IMR-90 (cell line): ENCODE measurements around the gene ELMO1. TPM values are rescaled to one million over a fixed set of nuclear protein-coding genes. Genes with fewer than 3 reads are reported as not detected.

Source experiments
- ATAC-seq: fragments of 200-7000 bp; cut with Tn5 transposase; 2 replicates; pipeline ENCODE4 v1.9.1; 2020; ENCODE audit warnings: low read depth, mild to moderate bottlenecking, moderate library complexity
- BruUV-seq: library from RNA; stranded (reverse); fragments of 400-500 nt; replicated peaks from 2 replicates; lab custom pipeline; 2021; lab: Mats Ljungman, UMichigan
- CTCF ChIA-PET: fragments of 300-600 bp; formaldehyde crosslinking; extraction: SDS; loops from one replicate; lab custom pipeline; 2021; ENCODE audit warnings: antibody characterized with exemption; lab: Yijun Ruan, JAX
- POLR2A ChIA-PET: fragments of 300-600 bp; sonication (Branson Sonifier 250); formaldehyde crosslinking; loops from one replicate; lab custom pipeline; 2022; ENCODE audit warnings: antibody characterized with exemption; ENCODE audit not compliant: unreplicated experiment; lab: Charles Lee
- DNase-seq: peaks from one replicate; pipeline ENCODE4 v3.0.0; 2013
- H2AFZ ChIP-seq: replicated peaks from 2 replicates; pipeline ENCODE3; 2013; ENCODE audit warnings: low read length, mild to moderate bottlenecking; ENCODE audit not compliant: poor library complexity
- H2AK5ac ChIP-seq: 2 replicates; pipeline ENCODE4 v1.6.1; 2013; ENCODE audit warnings: low read depth, low read length, inconsistent platforms
- H2AK9ac ChIP-seq: replicated peaks from 2 replicates; pipeline ENCODE3; 2013; ENCODE audit warnings: mild to moderate bottlenecking, low read depth, low read length, moderate library complexity; ENCODE audit not compliant: poor library complexity
- H2BK120ac ChIP-seq: 2 replicates; pipeline ENCODE4 v1.6.1; 2013; ENCODE audit warnings: low read depth, low read length, inconsistent platforms
- H2BK15ac ChIP-seq: 3 replicates; pipeline ENCODE4 v1.6.1; 2013; ENCODE audit warnings: low read depth, low read length, inconsistent platforms
- H2BK20ac ChIP-seq: 2 replicates; pipeline ENCODE4 v1.6.1; 2013; ENCODE audit warnings: low read depth, mild to moderate bottlenecking, inconsistent platforms, low read length, moderate library complexity
- H2BK5ac ChIP-seq: 2 replicates; pipeline ENCODE4 v1.6.1; 2013; ENCODE audit warnings: mild to moderate bottlenecking, low read depth, low read length, inconsistent platforms; ENCODE audit not compliant: poor library complexity, severe bottlenecking
- H3K14ac ChIP-seq: replicated peaks from 2 replicates; pipeline ENCODE4 v1.6.1; 2013; ENCODE audit warnings: low read depth, low read length, inconsistent platforms
- H3K18ac ChIP-seq: 2 replicates; pipeline ENCODE4 v1.6.1; 2013; ENCODE audit warnings: low read depth, low read length, control low read depth
- H3K23ac ChIP-seq: 2 replicates; pipeline ENCODE4 v1.6.1; 2013; ENCODE audit warnings: low read depth, low read length, inconsistent platforms
- H3K27ac ChIP-seq: 2 replicates; pipeline ENCODE4 v1.5.1; 2013; ENCODE audit warnings: mild to moderate bottlenecking, control low read depth, low read length; ENCODE audit not compliant: insufficient read depth
- H3K27me3 ChIP-seq: 2 replicates; pipeline ENCODE4 v1.6.1; 2013; ENCODE audit warnings: low read length; ENCODE audit not compliant: control insufficient read depth, insufficient read depth
- H3K36me3 ChIP-seq: 2 replicates; pipeline ENCODE4 v1.6.1; 2013; ENCODE audit warnings: low read length, mixed read lengths; ENCODE audit not compliant: control insufficient read depth, insufficient read depth
- H3K4ac ChIP-seq: 2 replicates; pipeline ENCODE4 v1.6.1; 2013; ENCODE audit warnings: low read depth, low read length, inconsistent platforms
- H3K4me1 ChIP-seq: 2 replicates; pipeline ENCODE4 v1.6.1; 2013; ENCODE audit warnings: low read length, mixed read lengths; ENCODE audit not compliant: control insufficient read depth, insufficient read depth
- H3K4me2 ChIP-seq: 2 replicates; pipeline ENCODE4 v1.6.1; 2013; ENCODE audit warnings: low read depth, mild to moderate bottlenecking, control low read depth, low read length, moderate library complexity
- H3K4me3 ChIP-seq: 2 replicates; pipeline ENCODE4 v1.5.1; 2013; ENCODE audit warnings: low read depth, mild to moderate bottlenecking, control low read depth, low read length, moderate library complexity; ENCODE audit not compliant: insufficient read depth
- H3K56ac ChIP-seq: 2 replicates; pipeline ENCODE4 v1.6.1; 2013; ENCODE audit warnings: low read length, inconsistent platforms; ENCODE audit not compliant: insufficient read depth; ENCODE audit errors: extremely low read depth
- H3K79me1 ChIP-seq, 2 experiments: 2 replicates each; pipeline ENCODE4 v1.6.1; 2013; ENCODE audit warnings: low read length in 2 of 2, inconsistent platforms in 1 of 2, low read depth in 1 of 2
- H3K9ac ChIP-seq: 2 replicates; pipeline ENCODE4 v1.6.1; 2013; ENCODE audit warnings: low read depth, low read length, control low read depth
- H3K9me1 ChIP-seq: 2 replicates; pipeline ENCODE4 v1.6.1; 2013; ENCODE audit warnings: low read length, inconsistent platforms; ENCODE audit not compliant: insufficient read depth
- H3K9me3 ChIP-seq: 2 replicates; pipeline ENCODE4 v1.6.1; 2013; ENCODE audit warnings: low read length; ENCODE audit not compliant: control insufficient read depth, insufficient read depth
- H4K20me1 ChIP-seq: 2 replicates; pipeline ENCODE4 v1.6.1; 2013; ENCODE audit warnings: low read length, inconsistent platforms; ENCODE audit not compliant: insufficient read depth
- H4K5ac ChIP-seq: 2 replicates; pipeline ENCODE4 v1.6.1; 2013; ENCODE audit warnings: mild to moderate bottlenecking, low read depth, low read length, control low read depth
- H4K8ac ChIP-seq, 2 experiments: 2 replicates each; pipeline ENCODE4 v1.6.1; 2013; ENCODE audit warnings: low read depth in 2 of 2, low read length in 2 of 2, control low read depth in 1 of 2, inconsistent platforms in 1 of 2
- H4K91ac ChIP-seq: 2 replicates; pipeline ENCODE4 v1.6.1; 2013; ENCODE audit warnings: low read depth, low read length, inconsistent platforms; ENCODE audit not compliant: insufficient read depth
- BHLHE40 ChIP-seq: fragments of 150-350 bp; IDR thresholded peaks from 2 replicates; pipeline ENCODE4 v1.6.1; 2016; ENCODE audit warnings: mild to moderate bottlenecking, low read depth, low read length
- CEBPB ChIP-seq: IDR thresholded peaks from 2 replicates; pipeline ENCODE4 v1.6.1; 2012; ENCODE audit warnings: low read depth, low read length, improper control_type of control experiment
- ELK1 ChIP-seq: fragments of 150-350 bp; IDR thresholded peaks from 2 replicates; pipeline ENCODE4 v1.6.1; 2016; ENCODE audit warnings: low read depth, mild to moderate bottlenecking, low read length, moderate library complexity, borderline replicate concordance
- FOS ChIP-seq: fragments of 150-350 bp; IDR thresholded peaks from 2 replicates; pipeline ENCODE4 v1.6.1; 2016; ENCODE audit warnings: low read depth, low read length
- MAFK ChIP-seq: IDR thresholded peaks from 2 replicates; pipeline ENCODE4 v1.6.1; 2012; ENCODE audit warnings: low read depth, low read length, improper control_type of control experiment
- MAZ ChIP-seq: IDR thresholded peaks from 2 replicates; pipeline ENCODE4 v1.6.1; 2012; ENCODE audit warnings: low read depth, mild to moderate bottlenecking, low read length, improper control_type of control experiment, moderate library complexity, borderline replicate concordance
- NFE2L2 ChIP-seq: fragments of 150-350 bp; IDR thresholded peaks from 2 replicates; pipeline ENCODE4 v1.6.1; 2016; ENCODE audit warnings: low read depth, mild to moderate bottlenecking, low read length
- POLR2A ChIP-seq: IDR thresholded peaks from 2 replicates; pipeline ENCODE4 v1.6.1; 2012; ENCODE audit warnings: mild to moderate bottlenecking, low read depth, low read length
- RCOR1 ChIP-seq: IDR thresholded peaks from 2 replicates; pipeline ENCODE4 v1.6.1; 2012; ENCODE audit warnings: mild to moderate bottlenecking, low read length, improper control_type of control experiment; ENCODE audit not compliant: insufficient replicate concordance
- SMC3 ChIP-seq: fragments of 150-350 bp; IDR thresholded peaks from 2 replicates; pipeline ENCODE4 v1.6.1; 2016; ENCODE audit warnings: low read depth, mild to moderate bottlenecking, antibody characterized with exemption, low read length, moderate library complexity
- WGBS, 2 experiments: methylation state at CpG; one replicate each; pipeline versions ENCODE4 v1.1.5 to v1.1.7; 2013; ENCODE audit warnings: missing lambda C conversion rate in 2 of 2; ENCODE audit not compliant: insufficient read length in 1 of 2; ENCODE audit errors: extremely low coverage in 2 of 2; 5-methylcytosine and 5-hydroxymethylcytosine counted together
- dilution Hi-C: fragments of 300-500 bp; cut with HindIII; formaldehyde crosslinking; loops from one replicate; pipeline ENCODE4 v1.14.3; 2018; ENCODE audit warnings: low sequenced_read_pairs; ENCODE audit not compliant: unreplicated experiment
- in situ Hi-C: fragments of 300-500 bp; cut with MboI; formaldehyde crosslinking; loops from 3 replicates; pipeline ENCODE4 v1.14.3; 2019; ENCODE audit warnings: low sequenced_read_pairs, inconsistent platforms, mixed read lengths
- intact Hi-C: fragments of 100-400 bp; cut with micrococcal nuclease; formaldehyde crosslinking; loops from 2 replicates; pipeline ENCODE4 v1.10.0; 2022
- polyA plus RNA-seq, 3 experiments: library from polyadenylated mRNA; depleted of rRNA; stranded (reverse); fragments of >200 nt; gene quantifications; 2 replicates each; pipeline ENCODE4 v1.2.3, GENCODE V29; 2012; ENCODE audit warnings: low replicate concordance in 1 of 3
- total RNA-seq: library from RNA; depleted of rRNA; stranded (reverse); fragments of >200 nt; gene quantifications from 2 replicates; pipeline ENCODE4 v1.2.3, GENCODE V29; 2012
- TF ChIP-seq, protein P1 (sequence below): fragments of 150-350 bp; IDR thresholded peaks from 2 replicates; pipeline ENCODE4 v1.6.1; 2017; ENCODE audit warnings: mild to moderate bottlenecking, antibody characterized with exemption, low read length, low read depth

ELMO1 gene
- total and polyA plus RNA-seq, 2 of the 4 experiments (the other 2 are of a cell fraction) = 0.03 TPM; not detected in 1

DNA sequence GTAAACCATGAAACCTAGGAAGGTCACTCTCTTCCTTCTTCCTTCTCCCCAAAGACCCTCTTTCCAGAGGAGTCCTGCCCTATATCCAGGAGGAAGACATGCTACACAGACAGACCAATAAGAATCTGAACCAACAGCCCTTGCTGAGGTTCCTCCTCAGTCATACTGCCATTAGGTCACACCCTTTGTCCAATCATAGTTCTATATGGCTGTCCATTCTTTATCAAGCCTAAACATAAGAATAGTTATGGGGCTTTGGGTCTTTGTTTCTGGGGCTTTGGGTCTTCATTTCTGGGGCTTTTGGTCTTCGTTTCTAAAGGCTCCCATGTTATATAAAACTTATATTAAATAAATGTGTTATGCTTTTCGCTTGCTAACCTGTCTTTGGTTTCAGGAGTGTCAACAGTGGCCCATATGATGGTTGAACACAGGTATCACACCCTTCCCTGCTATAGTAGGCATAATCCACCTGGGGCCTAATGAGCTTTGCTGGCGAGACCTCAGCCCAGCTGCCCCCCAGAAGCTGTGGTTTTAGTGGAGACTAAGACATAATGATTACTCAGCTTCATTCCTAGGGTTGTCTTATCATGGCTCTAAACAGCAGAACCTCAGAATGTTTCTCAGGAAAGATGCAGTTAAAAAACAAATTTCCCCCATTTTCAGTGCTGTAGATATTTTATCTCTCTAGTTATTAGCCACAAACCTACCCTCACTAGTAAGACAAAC lies 91.6 kb downstream of the ELMO1 start:
- H2AFZ ChIP-seq = no peak overlapping the region
- in situ Hi-C loops (no loop called here), intact Hi-C loops (no loop called here), dilution Hi-C loops (no loop called here)
- no peak for DNase-seq
- H2BK15ac ChIP-seq = no peak overlapping the region
- H3K27ac ChIP-seq = no peak overlapping the region
- no peak overlapping the region for H4K91ac ChIP-seq
- H3K79me1 ChIP-seq = no peaks in the 10 kb centered on the region
- H3K4me3 ChIP-seq = no peak overlapping the region
- H3K23ac ChIP-seq = no peak overlapping the region
- TF ChIP-seq SMC3 (no peak), FOS (no peak), CEBPB (no peak), MAFK (no peak), POLR2A (no peak), RCOR1 (no peak), MAZ (no peak), ELK1 (no peak), BHLHE40 (no peak), NFE2L2 (no peak)
- TF ChIP-seq, protein P1, sequence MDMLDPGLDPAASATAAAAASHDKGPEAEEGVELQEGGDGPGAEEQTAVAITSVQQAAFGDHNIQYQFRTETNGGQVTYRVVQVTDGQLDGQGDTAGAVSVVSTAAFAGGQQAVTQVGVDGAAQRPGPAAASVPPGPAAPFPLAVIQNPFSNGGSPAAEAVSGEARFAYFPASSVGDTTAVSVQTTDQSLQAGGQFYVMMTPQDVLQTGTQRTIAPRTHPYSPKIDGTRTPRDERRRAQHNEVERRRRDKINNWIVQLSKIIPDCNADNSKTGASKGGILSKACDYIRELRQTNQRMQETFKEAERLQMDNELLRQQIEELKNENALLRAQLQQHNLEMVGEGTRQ = no peak
- no peak overlapping the region for H3K4me2 ChIP-seq
- H3K9me3 ChIP-seq = peaks cover 16% of the 10 kb centered on the region
- H2BK5ac ChIP-seq = no peak overlapping the region
- no peak overlapping the region for H3K56ac ChIP-seq
- no peak overlapping the region for H3K4ac ChIP-seq
- no peak overlapping the region for H2AK5ac ChIP-seq
- H3K9ac ChIP-seq = no peak overlapping the region
- no peaks in the 10 kb centered on the region for H3K4me1 ChIP-seq
- CTCF ChIA-PET = no interaction called here
- H3K27me3 ChIP-seq = no peaks in the 10 kb centered on the region
- H4K20me1 ChIP-seq = no peaks in the 10 kb centered on the region
- no peak overlapping the region for H3K14ac ChIP-seq
- H2AK9ac ChIP-seq = no peak overlapping the region
- no peak overlapping the region for H3K18ac ChIP-seq
- POLR2A ChIA-PET = no interaction called here
- no peak overlapping the region for H2BK20ac ChIP-seq
- H4K8ac ChIP-seq = no peak overlapping the region
- H3K9me1 ChIP-seq = no peaks in the 10 kb centered on the region
- H4K5ac ChIP-seq = no peak overlapping the region
- H3K36me3 ChIP-seq = no peaks in the 10 kb centered on the region
- ATAC-seq = no peak
- no TSS peak for BruUV-seq
- no peak overlapping the region for H2BK120ac ChIP-seq
- WGBS, 2 experiments = no CpG with 5 or more reads among the region's 3 CpGs
